Gastroesophageal sphincter (tissue), 3 donors: ENCODE measurements around the gene SLA2.

Experiments
- CTCF ChIP-seq, 4 experiments: fragments of 200-600 bp in 2 of 4; fragments of 450-650 bp in 2 of 4; sonication (generic) in 1 of 4; IDR thresholded peaks; one replicate each; pipeline ENCODE4 v1.5.1; 2017 to 2019; ENCODE audit warnings: antibody characterized with exemption in 4 of 4, mild to moderate bottlenecking in 2 of 4, moderate library complexity in 2 of 4
- POLR2A ChIP-seq, 2 donors: fragments of 450-650 bp; IDR thresholded peaks; one replicate each; pipeline ENCODE4 v1.6.1; 2017; ENCODE audit warnings: antibody characterized with exemption in 2 of 2, mild to moderate bottlenecking in 2 of 2, moderate library complexity in 1 of 2

GRCh38 chr20:36585410-36586125, 60.4 kb downstream of the SLA2 start:
- TF ChIP-seq POLR2A (IDR thresholded peaks at IDR 0.05), result no peak
- no peak for TF ChIP-seq CTCF (IDR thresholded peaks at IDR 0.05)
